GM10266 (cell line): ENCODE results near the gene ZC3H12A.

Experiments used
- DNase-seq: peaks from one replicate; pipeline ENCODE4 v3.0.0; 2012; ENCODE audit errors: extremely low spot score
- CTCF ChIP-seq: IDR thresholded peaks from 2 replicates; pipeline ENCODE4 v1.5.1; 2012; ENCODE audit warnings: mild to moderate bottlenecking, low read depth; ENCODE audit not compliant: control insufficient read depth, insufficient read depth; ENCODE audit errors: missing control alignments

Gene ZC3H12A

DNA sequence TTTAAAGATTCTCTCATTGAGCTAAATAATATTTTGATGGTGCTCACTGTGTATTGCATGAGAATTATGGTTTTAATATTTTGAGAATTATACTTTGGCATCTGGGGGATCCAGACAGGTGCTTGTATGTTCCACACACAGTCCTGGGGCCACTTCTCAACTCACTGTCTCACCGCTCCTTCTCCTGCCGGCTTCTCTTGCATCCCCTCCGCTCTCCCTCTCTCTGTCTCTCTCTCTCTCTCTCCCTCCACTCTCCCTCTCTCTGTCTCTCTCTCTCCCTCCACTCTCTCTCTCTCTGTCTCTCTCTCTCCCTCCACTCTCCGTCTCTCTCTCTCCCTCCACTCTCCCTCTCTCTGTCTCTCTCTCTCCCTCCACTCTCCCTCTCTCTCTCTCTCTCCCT, 32.2 kb upstream of the ZC3H12A start:
- no peak for DNase-seq
- TF ChIP-seq CTCF: no peak

DNA sequence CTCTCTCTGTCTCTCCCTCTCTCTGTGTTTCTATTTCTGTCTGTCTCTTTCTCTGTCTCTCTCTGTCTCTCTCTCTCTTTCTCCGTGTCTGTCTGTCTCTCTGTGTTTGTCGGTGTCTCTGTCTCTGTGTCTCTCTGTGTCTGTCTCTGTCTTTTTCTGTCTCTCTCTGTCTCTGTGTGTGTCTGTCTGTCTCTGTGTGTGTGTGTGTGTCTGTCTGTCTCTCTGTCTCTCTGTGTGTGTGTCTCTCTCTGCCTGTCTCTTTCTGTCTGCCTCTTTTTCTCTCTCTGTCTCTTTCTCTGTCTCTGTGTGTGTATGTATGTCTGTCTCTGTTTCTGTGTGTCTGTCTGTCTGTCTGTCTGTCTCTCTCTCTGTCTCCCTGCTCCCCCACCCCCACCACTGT, 31.7 kb upstream of the ZC3H12A start:
- DNase-seq: no peak
- TF ChIP-seq CTCF: no peak

- DNase-seq: no peak
- no peak for TF ChIP-seq CTCF
Measured at GRCh38 chr1:37446874-37447273, 27.5 kb upstream of the ZC3H12A start.

DNA sequence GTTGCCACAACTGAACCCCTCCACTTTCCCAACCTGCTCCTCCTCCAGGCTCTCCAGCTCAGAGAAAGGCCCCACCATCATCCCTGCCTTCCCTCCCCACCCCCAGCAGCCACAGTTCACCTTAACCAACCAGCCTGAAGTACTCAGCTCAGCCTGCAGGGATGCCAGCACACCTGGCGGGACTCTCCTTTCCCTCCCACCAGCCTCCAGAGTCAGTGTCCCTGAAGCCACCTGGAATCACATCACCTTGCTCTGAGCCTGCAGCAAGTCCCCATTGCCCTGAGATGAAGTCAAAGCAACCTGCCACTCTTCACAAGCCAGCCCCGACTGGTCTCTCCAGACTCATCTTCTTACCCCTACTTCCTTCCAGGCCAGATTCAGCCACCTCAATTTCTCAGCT, 26.2 kb upstream of the ZC3H12A start:
- DNase-seq: no peak
- TF ChIP-seq CTCF: no peak

GRCh38 chr1:37448691-37449417, 25.5 kb upstream of the ZC3H12A start:
- no peak for DNase-seq
- TF ChIP-seq CTCF: no peak

DNA sequence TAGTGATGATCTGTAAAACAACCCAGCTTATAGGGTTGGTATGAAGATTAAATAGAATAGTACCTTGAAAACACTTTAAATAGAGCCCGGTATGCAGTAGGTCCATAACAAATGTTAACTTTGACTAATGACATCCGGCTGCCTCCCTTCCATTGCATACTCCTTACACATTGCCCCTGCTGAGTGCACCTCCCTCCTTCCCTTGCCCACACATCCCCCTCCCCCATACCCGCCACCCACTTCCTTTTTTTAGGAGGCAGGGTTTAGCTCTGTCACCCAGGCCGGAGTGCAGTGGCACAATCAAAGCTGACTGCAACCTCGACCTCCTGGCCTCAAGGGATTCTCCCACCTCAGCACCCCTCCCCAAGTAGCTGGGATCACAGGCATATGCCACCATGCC, 24.4 kb upstream of the ZC3H12A start:
- no peak for TF ChIP-seq CTCF
- DNase-seq: no peak

DNA sequence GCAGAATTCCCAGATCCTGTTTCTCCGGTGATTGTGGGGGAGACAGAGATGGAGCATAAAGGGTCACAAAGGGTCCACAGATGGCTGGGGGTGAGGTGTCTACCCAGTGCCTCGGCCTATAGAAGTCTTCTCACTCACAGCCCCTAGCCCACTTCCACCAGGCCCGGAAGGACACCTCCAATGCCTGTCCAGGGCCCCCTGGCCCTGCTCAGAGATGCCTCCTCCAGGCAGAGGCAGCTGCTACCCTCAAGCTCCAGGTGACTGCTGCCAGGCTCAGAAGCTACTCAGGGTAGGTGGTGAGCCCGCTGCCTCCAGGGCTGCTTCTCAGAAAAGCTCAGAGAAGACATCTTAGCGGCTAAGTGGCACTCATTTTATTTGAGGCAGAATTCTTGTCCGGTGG, 22.0 kb upstream of the ZC3H12A start:
- no peak for TF ChIP-seq CTCF

More for the DNA sequence above, 22.0 kb upstream of the ZC3H12A start:
- DNase-seq: no peak
